ENCODE measurements around the gene DIPK1B. TPM values are rescaled to one million over a fixed set of nuclear protein-coding genes. Genes with fewer than 3 reads are reported as not detected.
A peak's percentile ranks its signal among the peaks of the same experiment; 100 is the strongest.

The DIPK1B gene
- total RNA-seq (2014; rRNA removed; shearing (Covaris generic); ENCODE audit: low replicate concordance), result 12.5 and 19.5 TPM in 2 replicates

DNA sequence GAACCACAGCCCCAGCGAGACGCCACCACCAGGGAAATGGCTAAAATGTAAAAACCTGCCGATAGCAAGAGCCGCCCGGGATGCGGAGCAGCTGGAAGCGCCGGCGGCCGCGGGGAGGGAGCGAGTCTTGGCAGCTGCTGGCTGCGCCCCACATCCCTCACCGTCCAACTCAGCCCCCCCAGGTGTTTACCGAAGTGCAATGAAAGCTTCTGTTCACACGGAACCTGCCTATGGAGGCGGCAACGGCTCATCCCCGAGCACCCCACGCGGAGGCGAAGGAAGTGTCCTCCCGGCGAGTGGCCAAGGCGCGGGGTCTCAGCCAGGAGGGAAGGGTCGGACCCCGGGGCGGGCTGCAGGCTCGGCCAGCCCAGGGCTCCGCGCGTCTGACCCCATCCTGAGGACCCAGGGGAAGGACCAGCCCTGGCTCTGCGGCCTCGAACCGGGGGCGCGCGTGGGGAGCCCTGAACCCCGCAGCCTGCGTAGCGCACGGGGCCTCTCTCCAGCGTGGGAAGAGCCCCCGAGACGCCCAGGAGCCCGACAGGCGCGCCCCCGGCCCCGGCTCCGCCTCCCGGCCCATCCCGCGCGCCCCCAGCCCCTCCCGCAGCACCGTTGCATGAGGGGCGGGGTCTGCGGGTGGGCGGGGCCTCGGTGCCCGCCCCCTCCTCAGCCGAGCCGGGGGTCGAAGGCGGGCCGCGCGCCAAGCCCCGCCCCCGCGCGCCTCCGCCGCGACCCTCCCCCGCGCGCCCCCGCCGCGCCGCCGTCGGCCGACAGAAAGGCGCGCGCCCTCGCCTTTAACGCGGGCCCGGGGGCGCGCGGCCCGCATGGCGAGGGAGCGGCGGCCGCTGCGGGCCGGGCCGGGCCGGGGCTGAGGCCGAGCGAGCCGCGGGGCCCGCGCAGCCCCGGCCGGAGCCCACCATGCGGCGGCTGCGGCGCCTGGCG is at the start of gene DIPK1B:
Gene DIPK1B, plus strand, starts transcription at position 822 of the 939 bp plus-strand sequence. Its CDS starts 94 bp downstream, at position 916.
- in situ Hi-C loops (cut with HindIII; ENCODE audit: low pct_unique_long_range_greater_than_20kb, low sequenced_read_pairs), result no loop called here
- no peak for DNase-seq (ENCODE audit: low read depth)

DNA sequence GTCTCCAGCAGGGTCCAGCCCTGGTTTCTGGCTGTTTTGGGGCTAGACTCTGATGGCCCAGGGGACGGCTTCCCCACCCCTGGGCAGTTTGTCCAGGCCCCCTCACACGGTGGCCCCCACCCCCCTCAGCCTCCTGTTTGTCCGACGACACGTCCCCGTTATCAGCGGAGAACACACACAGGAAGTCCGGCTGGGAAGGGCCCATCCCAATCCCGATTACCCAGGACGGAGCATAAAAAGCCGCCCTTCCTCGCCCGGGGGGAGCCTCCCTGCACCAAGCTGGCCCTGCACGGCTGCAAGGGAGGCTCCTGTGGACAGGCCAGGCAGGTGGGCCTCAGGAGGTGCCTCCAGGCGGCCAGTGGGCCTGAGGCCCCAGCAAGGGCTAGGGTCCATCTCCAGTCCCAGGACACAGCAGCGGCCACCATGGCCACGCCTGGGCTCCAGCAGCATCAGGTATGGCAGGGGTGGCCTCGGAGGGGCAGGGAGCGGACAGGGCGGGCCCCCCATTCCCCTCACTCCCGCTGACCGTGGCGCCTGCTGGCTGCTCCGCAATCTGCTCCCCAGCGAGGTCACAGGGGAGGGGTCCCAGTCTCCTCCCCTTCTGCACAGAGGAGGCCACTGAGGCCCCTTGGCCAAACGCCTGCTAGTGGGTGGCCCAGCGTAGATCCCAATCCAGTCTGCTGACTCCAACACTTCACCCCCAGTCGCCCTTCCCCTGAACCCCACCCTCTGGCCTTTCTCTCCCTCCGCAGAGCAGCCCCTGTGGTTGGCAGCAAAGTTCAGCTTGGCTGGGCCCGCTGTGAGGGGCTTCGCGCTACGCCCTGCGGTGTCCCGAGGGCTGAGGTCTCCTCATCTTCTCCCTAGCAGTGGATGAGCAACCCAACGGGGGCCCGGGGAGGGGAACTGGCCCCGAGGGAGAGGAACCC is 49.5 kb upstream of the DIPK1B start, which contains the start of gene EGFL7:
Gene EGFL7, plus strand, starts transcription at position 261 of the 926 bp plus-strand sequence. CDS start 5,367 bp downstream, outside the sequence.
- DNase-seq (ENCODE audit: low read depth), result no peak
- in situ Hi-C loops (cut with HindIII; ENCODE audit: low pct_unique_long_range_greater_than_20kb, low sequenced_read_pairs), result no loop called here

DNA sequence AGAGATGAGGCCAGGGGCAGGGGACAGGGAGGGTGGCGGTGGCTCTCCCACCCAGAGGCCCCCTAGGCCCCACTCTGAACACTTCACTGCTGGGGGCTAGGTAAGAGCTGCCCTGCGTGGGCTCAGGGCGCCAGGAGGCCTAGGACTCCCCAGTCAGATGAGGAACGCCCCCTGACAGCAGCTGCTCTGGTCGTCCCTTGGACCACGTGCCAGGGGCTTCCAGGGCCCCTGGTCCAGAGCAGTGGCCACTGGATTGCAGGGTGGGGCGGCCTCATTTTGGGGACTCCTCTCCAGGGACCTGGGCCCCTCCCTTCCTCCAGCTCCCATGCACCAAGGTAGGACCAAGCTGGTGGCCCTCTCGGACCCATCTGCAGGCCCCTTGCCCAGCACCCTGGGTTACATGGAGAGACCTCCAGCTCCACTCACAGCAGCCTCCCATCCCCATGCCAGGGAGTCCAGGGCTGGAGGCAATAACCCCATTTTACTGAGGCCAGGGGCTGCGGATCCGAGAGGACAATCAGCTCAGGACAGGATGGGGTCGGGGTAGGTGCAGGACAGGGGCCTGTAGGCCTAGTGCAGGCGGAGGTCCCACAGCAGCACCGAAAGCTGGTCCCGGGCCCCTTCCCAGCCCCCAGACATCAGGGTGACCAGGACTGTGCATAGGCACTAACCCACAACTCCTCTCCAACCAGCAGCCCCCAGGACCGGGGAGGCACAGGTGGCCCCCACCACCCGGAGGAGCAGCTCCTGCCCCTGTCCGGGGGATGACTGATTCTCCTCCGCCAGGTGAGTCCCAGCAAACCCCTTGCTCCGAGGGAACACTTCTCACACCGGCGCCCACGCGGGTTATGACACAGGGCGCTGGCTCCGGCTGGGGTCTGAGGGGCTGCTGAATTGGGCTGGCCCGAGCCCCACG is 48.1 kb upstream of the DIPK1B start:
- DNase-seq (ENCODE audit: low read depth), result no peak
- in situ Hi-C loops (cut with HindIII; ENCODE audit: low pct_unique_long_range_greater_than_20kb, low sequenced_read_pairs), result no loop called here

DNA sequence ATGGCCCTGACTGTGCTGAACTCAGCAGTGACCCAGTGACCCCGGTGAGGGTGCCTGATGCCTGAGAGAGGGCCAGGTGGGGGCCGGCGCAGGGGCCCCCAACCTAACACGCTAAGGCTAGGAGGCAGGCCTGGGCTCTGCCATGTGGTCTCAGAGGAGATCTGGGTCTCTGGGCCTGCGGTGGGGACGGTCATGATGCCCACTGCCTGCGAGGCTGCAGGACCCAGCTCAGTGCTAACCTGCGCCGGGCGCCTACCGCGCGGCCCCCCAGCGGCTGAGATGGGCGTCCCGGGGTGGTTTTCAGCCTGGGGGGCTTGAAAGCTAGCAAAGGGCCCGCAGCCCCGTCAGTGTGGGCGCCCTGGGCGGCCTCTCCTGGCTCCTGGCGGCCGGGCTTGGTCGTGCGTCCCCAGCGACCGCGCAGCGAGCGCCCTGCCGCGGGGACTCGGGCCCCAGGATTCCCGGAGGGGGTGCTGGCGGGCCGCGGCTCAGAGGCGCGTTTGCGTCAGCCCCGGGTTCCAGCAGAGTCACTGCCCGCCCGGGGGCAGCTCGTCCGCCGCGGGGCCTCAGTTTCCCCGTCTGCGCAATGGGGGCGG is 47.2 kb upstream of the DIPK1B start:
- in situ Hi-C loops (cut with HindIII; ENCODE audit: low pct_unique_long_range_greater_than_20kb, low sequenced_read_pairs), result no loop called here
- DNase-seq (ENCODE audit: low read depth), result no peak

DNA sequence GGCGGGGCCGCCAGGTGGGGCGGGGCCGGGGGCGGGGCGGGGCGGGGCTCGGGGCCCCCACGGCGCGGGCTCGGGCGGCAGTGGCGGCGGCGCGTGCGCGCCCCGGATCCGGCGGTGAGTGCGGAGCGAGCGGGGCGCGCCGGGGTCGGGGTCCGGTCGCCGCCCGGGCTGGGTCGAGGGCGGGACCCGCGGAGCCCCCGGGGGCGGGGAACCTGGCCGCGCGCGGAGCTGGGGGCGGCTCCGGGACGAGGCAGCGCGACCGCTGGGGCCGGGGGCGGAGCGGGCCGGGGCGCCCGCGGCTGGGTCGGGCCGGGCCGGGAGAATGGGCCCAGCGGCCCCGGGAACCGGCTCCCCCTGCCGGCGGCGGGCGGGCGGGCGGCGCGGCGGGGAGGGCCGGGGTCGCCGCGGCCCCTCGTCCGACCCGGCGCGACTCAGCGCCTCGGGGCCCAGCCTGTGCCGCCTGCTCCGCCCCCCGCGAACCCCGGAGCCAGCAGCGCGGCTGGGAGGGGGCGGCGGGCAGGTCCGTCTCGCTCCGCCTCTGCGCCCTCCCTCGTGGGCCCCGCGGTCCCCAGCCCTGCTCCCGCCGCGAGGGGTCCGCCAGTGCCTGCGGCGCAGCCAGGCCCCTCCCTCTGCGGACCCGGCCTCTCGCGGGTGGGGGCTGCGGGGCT is 46.5 kb upstream of the DIPK1B start:
- no peak for DNase-seq (ENCODE audit: low read depth)
- in situ Hi-C loops (cut with HindIII; ENCODE audit: low pct_unique_long_range_greater_than_20kb, low sequenced_read_pairs), result no loop called here

DNA sequence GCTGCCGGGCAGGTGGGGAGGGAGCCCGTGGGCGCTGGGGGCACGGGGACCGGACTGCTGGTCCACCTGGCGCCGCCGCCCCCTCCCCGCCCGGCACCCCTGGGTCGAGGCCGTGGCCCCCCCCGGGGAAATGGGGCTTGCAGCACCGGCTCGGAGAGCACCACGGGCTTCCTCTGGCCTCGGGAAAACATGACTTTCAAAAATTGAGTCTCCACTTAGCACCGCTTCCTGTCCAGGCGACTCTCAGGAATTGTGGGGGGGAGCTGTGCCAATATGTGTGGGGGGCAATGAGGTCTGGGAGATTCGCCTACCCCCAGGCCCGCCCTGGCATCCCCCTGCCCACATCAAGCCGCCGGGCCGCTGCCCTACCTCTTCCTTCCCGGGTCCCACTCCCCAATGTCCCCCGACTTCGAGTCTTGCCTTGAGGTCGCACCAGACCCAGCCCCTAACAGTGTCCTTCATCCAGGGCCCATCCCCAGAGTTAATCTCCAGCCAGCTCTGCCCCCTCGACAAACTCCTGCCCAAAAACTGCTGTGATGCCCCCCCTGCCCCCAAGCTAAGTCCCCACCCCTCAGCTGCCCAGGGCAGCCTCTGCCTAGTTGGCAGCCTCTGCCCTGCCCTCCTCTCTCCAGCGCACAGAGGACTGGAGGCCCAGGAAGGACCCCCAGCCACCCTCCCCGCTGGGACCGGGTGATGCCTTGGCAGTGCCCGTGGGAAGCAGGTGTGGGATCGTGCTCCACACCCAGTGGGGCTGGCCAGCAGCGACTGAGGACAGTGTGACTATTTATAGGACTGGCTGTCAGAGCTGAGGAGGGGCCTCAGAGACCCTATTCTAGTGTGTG is 45.8 kb upstream of the DIPK1B start:
- no peak for DNase-seq (ENCODE audit: low read depth)
- in situ Hi-C loops (cut with HindIII; ENCODE audit: low pct_unique_long_range_greater_than_20kb, low sequenced_read_pairs), result no loop called here

DNA sequence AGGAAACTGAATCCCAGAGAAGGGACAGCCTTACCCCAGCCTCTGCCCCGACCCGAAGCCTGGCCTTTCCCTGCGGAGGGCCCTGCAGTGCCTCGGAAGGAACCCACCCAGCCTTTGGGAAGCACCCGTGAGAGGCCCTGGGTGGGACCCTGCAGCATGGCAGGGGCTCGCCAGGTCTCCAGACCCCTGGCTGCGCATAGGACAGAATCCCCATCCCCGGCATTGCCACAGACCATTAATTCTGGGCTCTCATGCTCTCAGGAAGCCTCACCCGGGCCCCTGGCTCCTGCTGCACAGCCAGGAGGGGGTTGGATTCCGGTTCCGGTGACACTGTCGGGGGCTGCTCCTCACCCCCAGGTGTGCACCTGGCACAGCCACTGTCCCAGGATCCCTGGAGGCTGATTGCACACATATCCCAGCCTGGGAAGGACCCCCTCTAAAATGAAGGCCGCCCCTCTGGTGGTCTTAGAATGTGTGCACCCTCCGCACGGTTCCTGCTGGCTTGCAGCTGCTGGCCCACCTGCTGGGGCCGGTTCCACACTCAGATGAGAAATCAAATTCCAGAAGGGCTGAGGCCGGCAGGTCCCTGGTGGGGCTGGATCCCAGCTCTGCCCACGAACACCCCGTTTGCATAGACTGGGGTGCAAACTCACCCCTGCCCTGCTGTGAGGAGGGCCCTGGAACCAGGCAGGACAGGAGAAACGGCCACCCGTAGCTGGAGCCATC is 45.0 kb upstream of the DIPK1B start:
- in situ Hi-C loops (cut with HindIII; ENCODE audit: low pct_unique_long_range_greater_than_20kb, low sequenced_read_pairs), result no loop called here
- no peak for DNase-seq (ENCODE audit: low read depth)

DNA sequence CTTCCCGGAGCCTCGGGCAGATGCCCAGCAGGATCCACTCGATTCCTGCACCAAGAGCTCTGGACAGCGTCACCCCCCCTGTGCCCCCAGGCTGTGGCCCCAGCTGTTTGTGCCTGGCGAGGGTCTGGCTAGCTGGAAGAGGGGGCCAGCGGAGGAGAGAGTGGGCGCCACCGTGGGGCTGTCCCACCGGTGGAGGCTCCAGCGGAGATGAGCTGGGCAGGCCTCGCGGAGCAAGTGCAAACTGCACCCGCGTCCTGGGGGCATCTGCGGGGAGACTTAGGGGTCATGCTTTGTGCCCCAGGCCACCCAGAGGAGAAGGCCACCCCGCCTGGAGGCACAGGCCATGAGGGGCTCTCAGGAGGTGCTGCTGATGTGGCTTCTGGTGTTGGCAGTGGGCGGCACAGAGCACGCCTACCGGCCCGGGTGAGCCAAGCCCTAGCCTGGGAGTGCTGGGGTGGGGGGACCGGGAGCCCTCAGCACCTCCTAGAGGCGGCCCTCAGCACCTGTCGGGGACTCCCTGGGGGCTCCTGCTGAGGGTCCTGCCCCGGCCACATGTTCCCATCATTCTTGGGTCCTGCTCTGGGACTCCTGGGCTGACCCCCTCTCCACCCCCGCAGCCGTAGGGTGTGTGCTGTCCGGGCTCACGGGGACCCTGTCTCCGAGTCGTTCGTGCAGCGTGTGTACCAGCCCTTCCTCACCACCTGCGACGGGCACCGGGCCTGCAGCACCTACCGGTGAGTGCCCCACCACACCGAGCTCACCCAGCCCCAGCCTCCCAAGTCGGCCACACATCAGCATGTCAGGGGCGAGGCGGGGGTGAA is 44.2 kb upstream of the DIPK1B start:
- DNase-seq (ENCODE audit: low read depth), result no peak
- in situ Hi-C loops (cut with HindIII; ENCODE audit: low pct_unique_long_range_greater_than_20kb, low sequenced_read_pairs), result no loop called here

DNA sequence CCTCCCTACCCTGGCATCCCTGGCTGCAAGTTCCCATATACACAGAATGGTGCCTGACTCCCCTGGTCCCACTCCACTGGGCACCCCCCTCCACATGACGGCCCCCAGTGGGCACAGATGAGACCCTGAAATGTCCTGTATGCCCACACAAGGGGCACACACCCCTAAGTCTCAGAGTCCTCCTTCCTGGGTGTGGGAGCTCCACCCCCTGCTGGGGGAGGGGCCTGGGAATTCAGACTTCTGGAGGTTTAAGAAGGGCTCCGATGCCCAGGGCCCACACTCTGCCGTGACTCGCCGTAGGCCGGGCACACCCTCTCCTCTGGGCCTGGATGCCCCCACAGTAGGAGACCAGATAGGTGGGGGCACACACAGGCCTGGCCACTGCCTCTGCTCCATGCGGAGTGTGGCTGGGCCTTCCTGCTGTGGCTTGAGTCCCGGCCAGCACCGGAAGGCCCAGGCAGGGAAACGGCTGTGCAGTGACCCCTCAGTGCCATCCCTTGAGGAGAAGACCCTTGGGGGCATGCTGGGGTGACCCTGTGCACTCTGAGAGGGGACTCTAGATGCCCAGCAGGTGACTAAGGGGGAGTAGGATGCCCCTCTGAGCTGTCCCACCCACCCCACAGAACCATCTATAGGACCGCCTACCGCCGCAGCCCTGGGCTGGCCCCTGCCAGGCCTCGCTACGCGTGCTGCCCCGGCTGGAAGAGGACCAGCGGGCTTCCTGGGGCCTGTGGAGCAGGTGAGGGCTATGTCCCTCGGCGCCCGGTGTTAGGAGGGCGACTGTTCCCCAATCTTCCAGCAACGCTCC is 43.2 kb upstream of the DIPK1B start:
- peak; percentile 28 for DNase-seq (ENCODE audit: low read depth)
- in situ Hi-C loops (cut with HindIII; ENCODE audit: low pct_unique_long_range_greater_than_20kb, low sequenced_read_pairs), result no loop called here

DNA sequence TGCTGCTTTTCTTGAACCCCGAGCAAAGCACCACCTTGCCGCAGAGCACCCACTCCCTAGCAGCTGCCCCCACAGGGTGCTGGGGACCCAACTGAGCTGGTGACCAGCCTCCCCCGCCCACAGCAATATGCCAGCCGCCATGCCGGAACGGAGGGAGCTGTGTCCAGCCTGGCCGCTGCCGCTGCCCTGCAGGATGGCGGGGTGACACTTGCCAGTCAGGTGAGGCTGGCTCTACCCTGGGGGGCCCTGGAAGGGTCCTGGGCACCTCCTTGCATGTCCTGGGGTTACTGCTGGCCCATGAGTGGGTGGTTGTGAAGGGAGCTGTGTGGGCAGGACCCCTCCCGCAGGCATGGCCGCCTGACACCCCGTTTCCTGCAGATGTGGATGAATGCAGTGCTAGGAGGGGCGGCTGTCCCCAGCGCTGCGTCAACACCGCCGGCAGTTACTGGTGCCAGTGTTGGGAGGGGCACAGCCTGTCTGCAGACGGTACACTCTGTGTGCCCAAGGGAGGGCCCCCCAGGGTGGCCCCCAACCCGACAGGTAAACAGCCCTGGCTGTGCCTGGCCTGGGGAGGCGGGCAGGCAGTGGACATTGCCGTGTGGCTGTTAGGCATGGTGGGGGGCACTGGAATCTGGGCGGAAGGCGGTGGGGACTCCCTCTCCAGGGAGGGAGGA is 42.4 kb upstream of the DIPK1B start:
- in situ Hi-C loops (cut with HindIII; ENCODE audit: low pct_unique_long_range_greater_than_20kb, low sequenced_read_pairs), result no loop called here
- DNase-seq (ENCODE audit: low read depth), result no peak

DNA sequence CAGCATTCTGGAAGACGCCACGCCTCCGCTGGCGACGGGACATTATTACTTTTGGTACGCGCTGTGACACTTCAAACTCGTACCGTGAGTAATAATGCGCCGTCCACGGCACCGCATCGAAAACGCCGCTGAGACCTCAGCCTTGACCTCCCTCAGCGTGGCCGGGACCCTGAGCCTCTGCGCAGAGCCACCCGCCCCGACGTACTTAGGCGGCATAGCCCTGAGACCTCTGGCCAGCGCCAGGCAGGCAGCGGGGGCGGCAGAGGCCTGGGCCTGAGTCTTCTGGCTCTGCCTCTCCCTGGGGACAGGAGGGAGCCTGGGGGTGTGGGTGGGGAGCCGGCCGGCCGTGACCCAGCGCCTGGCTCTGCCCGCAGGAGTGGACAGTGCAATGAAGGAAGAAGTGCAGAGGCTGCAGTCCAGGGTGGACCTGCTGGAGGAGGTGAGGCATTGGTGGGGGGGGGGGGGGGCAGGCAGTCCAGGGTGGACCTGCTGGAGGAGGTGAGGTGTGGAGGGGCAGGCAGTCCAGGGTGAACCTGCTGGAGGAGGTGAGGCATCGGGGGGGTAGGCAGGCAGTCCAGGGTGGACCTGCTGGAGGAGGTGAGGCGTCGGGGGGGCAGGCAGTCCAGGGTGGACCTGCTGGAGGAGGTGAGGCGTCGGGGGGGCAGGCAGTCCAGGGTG is 41.7 kb upstream of the DIPK1B start:
- in situ Hi-C loops (cut with HindIII; ENCODE audit: low pct_unique_long_range_greater_than_20kb, low sequenced_read_pairs), result no loop called here
- DNase-seq (ENCODE audit: low read depth), result no peak

DNA sequence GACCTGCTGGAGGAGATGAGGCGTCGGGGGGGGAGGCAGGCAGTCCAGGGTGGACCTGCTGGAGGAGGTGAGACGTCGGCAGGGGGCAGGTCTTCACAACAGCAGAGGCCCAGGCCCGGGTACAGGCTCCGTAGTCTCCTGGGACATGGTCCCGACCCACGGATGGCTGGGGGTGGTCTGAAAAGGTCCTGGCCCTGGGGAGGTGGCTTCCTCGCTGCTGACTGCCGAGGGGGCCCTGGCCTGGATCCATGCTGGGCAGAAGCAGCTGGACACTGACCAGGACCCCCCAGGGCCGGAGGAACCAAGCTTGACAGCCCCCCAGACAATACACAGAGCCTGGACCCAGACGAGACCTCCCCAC is 41.1 kb upstream of the DIPK1B start:
- in situ Hi-C loops (cut with HindIII; ENCODE audit: low pct_unique_long_range_greater_than_20kb, low sequenced_read_pairs), result no loop called here
- DNase-seq (ENCODE audit: low read depth), result no peak

Data from Caki2 (cell line).